Ramos (cell line): ENCODE measurements around the gene CDNF.

Experiments
- in situ Hi-C: fragments of 300-500 bp; cut with MboI; formaldehyde crosslinking; loops from one replicate; pipeline ENCODE4 v1.14.3; 2022; ENCODE audit warnings: low sequenced_read_pairs; ENCODE audit not compliant: unreplicated experiment

CDNF gene

DNA sequence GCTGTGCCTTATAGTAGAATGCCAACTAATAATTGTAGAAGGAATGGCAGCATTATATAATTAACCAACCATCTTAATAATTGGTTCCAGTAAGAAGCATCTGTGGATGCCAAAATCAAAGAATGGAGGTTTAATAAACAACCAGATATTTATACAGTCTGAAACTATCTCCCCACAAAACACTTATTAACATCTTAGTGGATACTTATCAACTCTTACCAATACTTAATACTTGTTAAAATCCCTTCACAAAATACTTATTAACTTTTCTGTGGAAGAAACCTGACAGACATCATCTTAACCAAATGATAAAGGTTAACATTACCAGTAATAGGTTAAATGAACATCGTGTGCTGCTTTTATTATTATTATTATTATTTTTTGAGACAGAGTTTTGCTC, 34.0 kb downstream of the CDNF start:
- in situ Hi-C loops, result no loop called here

GRCh38 chr10:14801723-14802122, 36.1 kb downstream of the CDNF start:
- in situ Hi-C loops, result no loop called here

DNA sequence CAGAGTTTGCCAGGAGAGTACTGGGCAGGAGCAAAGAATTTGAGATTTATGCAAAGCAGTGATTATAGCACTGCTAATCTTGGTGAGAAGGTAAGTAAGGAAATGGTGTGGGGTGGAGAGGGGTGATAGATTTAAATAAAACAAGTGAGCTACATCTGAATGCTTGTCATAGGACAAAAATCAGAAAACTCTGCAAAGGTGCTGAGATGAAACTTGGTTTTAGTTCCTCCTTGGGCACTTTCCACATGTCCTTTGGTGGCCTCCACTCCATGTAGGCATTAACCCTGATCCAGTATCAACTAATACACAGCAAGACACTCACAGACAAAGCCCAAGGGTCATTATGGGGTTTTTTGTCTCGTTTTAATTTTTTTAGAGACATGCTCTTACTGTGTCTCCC, 37.4 kb downstream of the CDNF start:
- in situ Hi-C loops, result no loop called here

- in situ Hi-C loops, result no loop called here
These were observed 39.2 kb downstream of the CDNF start for GRCh38 chr10:14798636-14799035.

GRCh38 chr10:14787938-14788337, 49.9 kb downstream of the CDNF start:
- in situ Hi-C loops, result no loop called here

GRCh38 chr10:14784459-14785055, 53.3 kb downstream of the CDNF start:
- in situ Hi-C loops, result no loop called here

DNA sequence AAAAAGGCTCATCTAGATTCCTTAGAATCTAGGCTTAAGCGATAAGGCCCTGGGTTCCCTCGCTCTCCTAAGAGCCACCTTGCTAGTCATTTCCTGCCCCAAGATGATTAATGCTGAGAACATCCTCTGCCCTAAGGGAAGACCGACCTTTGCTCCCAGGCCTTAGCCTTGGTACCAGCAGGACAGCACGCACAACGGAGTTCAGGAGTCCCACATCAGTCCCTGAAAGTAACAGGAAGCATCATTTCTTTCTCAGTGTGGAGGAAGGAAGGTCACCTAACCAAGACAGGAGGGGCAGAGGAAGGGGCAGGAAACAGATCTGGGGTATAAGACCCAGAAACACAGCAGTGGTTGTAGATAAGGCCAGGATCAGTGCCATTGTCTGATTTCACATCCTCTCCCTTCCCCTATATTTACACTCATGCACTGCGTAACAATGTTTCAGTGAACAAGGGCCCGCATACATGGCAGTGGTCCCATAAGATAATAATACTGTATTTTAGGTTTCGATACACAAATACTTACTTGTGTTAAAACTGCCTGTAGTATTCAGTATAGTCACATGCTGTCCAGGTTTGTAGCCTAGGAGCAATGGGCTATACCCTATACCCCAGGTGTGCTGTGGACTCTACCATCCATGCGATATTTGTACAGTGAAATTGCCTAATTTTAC, 55.0 kb downstream of the CDNF start:
- in situ Hi-C loops, result no loop called here

- in situ Hi-C loops, result no loop called here
These were observed 56.1 kb downstream of the CDNF start for GRCh38 chr10:14781763-14782162.

DNA sequence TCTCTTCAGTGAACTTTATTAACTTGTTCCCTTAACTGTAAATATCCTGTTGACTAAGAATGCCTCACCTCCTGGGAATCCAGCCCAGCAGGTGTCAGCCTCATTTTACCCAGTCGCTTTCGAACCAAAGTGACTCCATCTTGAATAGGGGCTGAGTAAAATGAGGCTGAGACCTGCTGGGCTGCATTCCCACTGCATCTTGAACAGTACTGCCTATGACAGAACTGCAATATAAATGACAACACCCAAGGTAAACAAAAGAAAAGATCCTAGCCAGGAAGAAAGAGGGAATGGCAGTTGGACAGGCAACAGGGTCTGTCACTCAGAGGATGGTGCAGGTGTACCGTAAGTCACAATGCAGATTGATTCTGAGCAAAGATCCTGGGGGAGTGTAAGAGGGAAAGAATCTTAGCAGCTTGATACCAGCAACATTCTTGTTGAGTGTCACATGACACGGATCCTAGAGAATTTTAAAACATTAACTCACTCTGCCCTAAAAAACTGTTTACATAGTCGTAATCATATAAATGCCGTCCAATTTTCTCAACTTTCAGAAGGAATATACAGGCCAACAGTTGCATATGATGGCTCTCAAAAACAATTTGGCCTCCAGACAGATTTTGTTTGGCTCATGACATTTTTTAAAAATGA, 58.7 kb downstream of the CDNF start:
- in situ Hi-C loops, result no loop called here

- in situ Hi-C loops, result no loop called here
These were observed 61.3 kb downstream of the CDNF start for GRCh38 chr10:14776546-14776945.

DNA sequence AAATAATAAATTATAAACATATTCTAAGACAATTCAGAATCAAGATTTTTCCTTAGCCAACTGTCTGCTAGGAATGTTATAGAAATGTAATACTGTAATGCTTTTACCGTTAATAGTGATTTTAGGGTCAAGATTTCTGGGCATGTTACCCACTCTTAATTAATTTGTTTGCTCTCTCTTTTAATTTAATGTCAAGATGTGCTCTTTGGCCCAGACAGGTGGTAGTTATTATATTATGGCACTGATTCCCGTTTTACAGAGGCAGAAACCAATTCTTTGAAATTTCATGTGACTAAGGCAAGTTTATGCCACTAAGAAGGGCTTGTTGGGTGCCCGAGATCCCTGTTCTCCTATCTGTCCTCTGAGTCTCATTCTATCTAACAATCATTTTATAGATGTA, 62.2 kb downstream of the CDNF start:
- in situ Hi-C loops, result no loop called here

GRCh38 chr10:14774797-14775196, 63.0 kb downstream of the CDNF start, which contains the start of gene FAM107B:
FAM107B (minus strand) TSS chr10:14774897; CDS start chr10:14774663, 234 bp downstream.
- in situ Hi-C loops, result no loop called here

DNA sequence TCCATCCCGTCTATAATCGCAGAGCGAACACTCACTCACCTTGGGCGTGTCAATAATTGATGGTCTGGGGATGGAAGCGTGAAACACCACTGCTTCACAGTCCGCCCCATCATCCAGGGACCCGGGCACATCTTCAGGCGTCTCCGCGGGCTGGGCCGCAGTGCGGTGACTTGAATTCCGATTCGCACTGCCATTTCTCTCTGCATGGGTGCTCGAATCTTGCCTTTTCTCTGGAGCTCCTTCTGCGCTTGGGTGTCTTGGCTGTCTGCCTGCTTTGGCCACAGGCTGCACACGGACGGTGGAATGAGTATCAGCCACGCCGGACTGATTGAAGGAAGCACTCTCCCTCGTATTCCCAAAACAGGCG, 63.6 kb downstream of the CDNF start:
- in situ Hi-C loops, result no loop called here

- in situ Hi-C loops, result no loop called here
These were observed 64.2 kb downstream of the CDNF start for GRCh38 chr10:14773551-14774213.

- in situ Hi-C loops, result no loop called here
These were observed 65.4 kb downstream of the CDNF start for GRCh38 chr10:14772399-14772798.

GRCh38 chr10:14770927-14771326, 66.9 kb downstream of the CDNF start:
- in situ Hi-C loops, result no loop called here
